Measurements from ENCODE around the gene BCO1.

Gene BCO1

GRCh38 chr16:81201267-81201666 lies 37.2 kb upstream of the BCO1 start (continued):
- TF ChIP-seq OSR1 (CRISPR knock-in tag; IDR thresholded peaks at IDR 0.05): no peak
- TF ChIP-seq ZC3H10 (CRISPR knock-in tag; IDR thresholded peaks at IDR 0.05): no peak
- no peak for TF ChIP-seq CSDC2 (CRISPR knock-in tag; IDR thresholded peaks at IDR 0.05)
- TF ChIP-seq CREB5 (CRISPR knock-in tag; IDR thresholded peaks at IDR 0.05; ENCODE audit: low read depth): no peak

GRCh38 chr16:81204798-81205680 lies 33.5 kb upstream of the BCO1 start:
- ATAC-seq: peak; percentile 83
- TF ChIP-seq CREB5 (CRISPR knock-in tag; IDR thresholded peaks at IDR 0.05; ENCODE audit: low read depth) (no peak), ARNTL (CRISPR knock-in tag; IDR thresholded peaks at IDR 0.05; ENCODE audit: borderline replicate concordance, low read depth) (no peak), ISL1 (CRISPR knock-in tag; IDR thresholded peaks at IDR 0.05) (no peak), PPARA (CRISPR knock-in tag; IDR thresholded peaks at IDR 0.05; ENCODE audit: borderline replicate concordance) (no peak), RARB (CRISPR knock-in tag; IDR thresholded peaks at IDR 0.05) (no peak), POU6F1 (CRISPR knock-in tag; IDR thresholded peaks at IDR 0.05; ENCODE audit: borderline replicate concordance, low read depth) (no peak), TSHZ2 (CRISPR knock-in tag; IDR thresholded peaks at IDR 0.05) (no peak), OSR1 (CRISPR knock-in tag; IDR thresholded peaks at IDR 0.05) (no peak), ZNF8 (CRISPR knock-in tag; IDR thresholded peaks at IDR 0.05) (no peak), ESRRG (CRISPR knock-in tag; IDR thresholded peaks at IDR 0.05) (no peak), SNAI2 (CRISPR knock-in tag; IDR thresholded peaks at IDR 0.05) (no peak), CSRNP3 (CRISPR knock-in tag; IDR thresholded peaks at IDR 0.05) (no peak)

- no peak for ATAC-seq
- TF ChIP-seq ESRRG (CRISPR knock-in tag; IDR thresholded peaks at IDR 0.05) (no peak), PATZ1 (CRISPR knock-in tag; IDR thresholded peaks at IDR 0.05; ENCODE audit: borderline replicate concordance) (no peak), ARNTL (CRISPR knock-in tag; IDR thresholded peaks at IDR 0.05; ENCODE audit: borderline replicate concordance, low read depth) (no peak), CSRNP3 (CRISPR knock-in tag; IDR thresholded peaks at IDR 0.05) (no peak), ZNF8 (CRISPR knock-in tag; IDR thresholded peaks at IDR 0.05) (no peak), ZC3H10 (CRISPR knock-in tag; IDR thresholded peaks at IDR 0.05) (no peak), OSR1 (CRISPR knock-in tag; IDR thresholded peaks at IDR 0.05) (no peak), CREB5 (CRISPR knock-in tag; IDR thresholded peaks at IDR 0.05; ENCODE audit: low read depth) (no peak), CSDC2 (CRISPR knock-in tag; IDR thresholded peaks at IDR 0.05) (no peak), TSHZ2 (CRISPR knock-in tag; IDR thresholded peaks at IDR 0.05) (no peak), BACH2 (CRISPR knock-in tag; IDR thresholded peaks at IDR 0.05; ENCODE audit: borderline replicate concordance) (no peak), GLIS3 (CRISPR knock-in tag; IDR thresholded peaks at IDR 0.05) (no peak)
Measured at GRCh38 chr16:81207076-81207475, 31.4 kb upstream of the BCO1 start.
